Prostate gland (tissue), 2 donors: ENCODE data around the gene MFAP4.

Experiments
- CTCF ChIP-seq, 4 experiments: fragments of 200-600 bp in 2 of 4; fragments of 450-650 bp in 2 of 4; sonication (generic) in 2 of 4; IDR thresholded peaks; 1 replicate in 3 of 4; 2 replicates in 1 of 4; pipeline ENCODE4 v1.5.1; 2016 to 2019; ENCODE audit warnings: antibody characterized with exemption in 4 of 4, mild to moderate bottlenecking in 2 of 4, moderate library complexity in 2 of 4
- POLR2A ChIP-seq: fragments of 450-650 bp; IDR thresholded peaks from one replicate; pipeline ENCODE4 v1.6.1; 2016; ENCODE audit warnings: antibody characterized with exemption, mild to moderate bottlenecking

- TF ChIP-seq POLR2A (no peak), CTCF (IDR thresholded peaks at IDR 0.05) (no peak)
Measured at GRCh38 chr17:19334331-19334730, 52.7 kb downstream of the MFAP4 start.
